K562 (cell line): ENCODE measurements around the gene MAU2. TPM values are rescaled to one million over a fixed set of nuclear protein-coding genes. Genes with fewer than 3 reads are reported as not detected.

ENCODE experiments used
- ATF3 ChIP-seq, 2 experiments: fragments of 450-650 bp in 1 of 2; sonication (generic) in 1 of 2; formaldehyde crosslinking in 1 of 2; IDR thresholded peaks in 1 of 2; conservative IDR thresholded peaks in 1 of 2; 2 replicates each; pipeline versions ENCODE4 v1.6.1 to v1.8.1; 2016 to 2023; ENCODE audit warnings: mild to moderate bottlenecking in 2 of 2, moderate library complexity in 2 of 2, inconsistent platforms in 1 of 2, missing genetic modification reagents in 1 of 2
- FOS ChIP-seq: IDR thresholded peaks from 3 replicates; pipeline ENCODE4 v1.6.1; 2011; ENCODE audit not compliant: insufficient read length; ENCODE audit errors: extremely low read depth
- FOXA3 ChIP-seq, 2 experiments: fragments of 450-650 bp in 1 of 2; sonication (generic) in 1 of 2; formaldehyde crosslinking; IDR thresholded peaks in 1 of 2; conservative IDR thresholded peaks in 1 of 2; 2 replicates each; pipeline versions ENCODE4 v1.4.0 to v1.8.0; 2020 to 2022; ENCODE audit warnings: mild to moderate bottlenecking in 2 of 2, missing genetic modification reagents in 1 of 2
- GTF2F1 ChIP-seq: IDR thresholded peaks from 2 replicates; pipeline ENCODE4 v1.6.1; 2011; ENCODE audit warnings: low read depth, low read length, improper control_type of control experiment
- HMGXB4 ChIP-seq: sonication (generic); formaldehyde crosslinking; IDR thresholded peaks from 2 replicates; pipeline ENCODE4 v1.8.1; 2023; ENCODE audit warnings: mild to moderate bottlenecking, missing genetic modification reagents
- NUFIP1 ChIP-seq: fragments of 450-650 bp; IDR thresholded peaks from 2 replicates; pipeline ENCODE4 v1.6.1; 2018; ENCODE audit not compliant: partially characterized antibody
- PHTF2 ChIP-seq: fragments of 250-450 bp; sonication (Bioruptor Pico); IDR thresholded peaks from 2 replicates; pipeline ENCODE4 v1.5.0; 2021; ENCODE audit warnings: mild to moderate bottlenecking
- POLR2AphosphoS5 ChIP-seq: IDR thresholded peaks from 2 replicates; pipeline ENCODE4 v1.6.1; 2011; ENCODE audit warnings: mild to moderate bottlenecking, low read depth, low read length, moderate library complexity; ENCODE audit not compliant: control insufficient read depth, insufficient read depth
- WHSC1 ChIP-seq: IDR thresholded peaks from one replicate; pipeline ENCODE4 v1.6.1; 2012; ENCODE audit warnings: low read length, control low read depth, inconsistent platforms
- ZBTB12 ChIP-seq: fragments of 250-450 bp; sonication (Bioruptor Pico); IDR thresholded peaks from 2 replicates; pipeline ENCODE4 v1.4.0; 2020
- ZBTB34 ChIP-seq: fragments of 250-450 bp; sonication (Bioruptor Pico); IDR thresholded peaks from 2 replicates; pipeline ENCODE4 v1.8.0; 2021; ENCODE audit warnings: mild to moderate bottlenecking, moderate library complexity
- ZBTB5 ChIP-seq: fragments of 450-650 bp; IDR thresholded peaks from 2 replicates; pipeline ENCODE4 v1.6.1; 2017; ENCODE audit warnings: antibody characterized with exemption
- ZNF518B ChIP-seq: fragments of 250-450 bp; sonication (Bioruptor Pico); IDR thresholded peaks from 2 replicates; pipeline ENCODE4 v1.5.0; 2021; ENCODE audit warnings: mild to moderate bottlenecking, moderate library complexity
- ZNF780A ChIP-seq: fragments of 250-450 bp; sonication (Bioruptor Pico); IDR thresholded peaks from 2 replicates; pipeline ENCODE4 v1.5.0; 2021; ENCODE audit warnings: mild to moderate bottlenecking
- polyA plus RNA-seq, 8 experiments: library from polyadenylated mRNA; depleted of rRNA in 4 of 8; stranded (reverse) in 5 of 8; unstranded in 3 of 8; fragments of >200 nt; fragmentation: Nextera tagmentation in 2 of 8; fragmentation: Illumina TruSeq in 1 of 8; extraction: Ambion mirVana in 2 of 8; extraction: Trizol in 1 of 8; gene quantifications; 2 replicates each; pipeline versions ENCODE4 v1.2.1 to v1.2.3, GENCODE V29; 2011 to 2014; ENCODE audit warnings: inconsistent platforms in 1 of 8, missing spikeins in 1 of 8
- total RNA-seq, 7 experiments: library from RNA; depleted of rRNA in 6 of 7; stranded (reverse); fragments of >200 nt in 6 of 7; fragmentation: Illumina TruSeq in 2 of 7; extraction: Trizol in 2 of 7; gene quantifications; 2 replicates each; pipeline versions ENCODE4 v1.2.1 to v1.2.3, GENCODE V29; 2011 to 2021; ENCODE audit warnings: low replicate concordance in 1 of 7

The MAU2 gene
- total and polyA plus RNA-seq, 9 of the 15 experiments (the other 6 are each of a cell fraction or from before 2014, with no cell fraction given), result 1.2 to 48.1 (median 19.4) TPM

GRCh38 chr19:19320361-19321140 lies at the start of gene MAU2, which contains the start of gene SUGP1 (continued):
- no peak for TF ChIP-seq HMGXB4 (CRISPR knock-in tag)
- TF ChIP-seq NUFIP1, result no peak
- TF ChIP-seq ZBTB34 (CRISPR knock-in tag), result no peak
- TF ChIP-seq WHSC1, result no peak
- no peak for TF ChIP-seq ZBTB5
- TF ChIP-seq GTF2F1, result 0 out of 2 replicates have a peak, but pooled peaks have one; percentile 69
- peak; percentile 55 for TF ChIP-seq POLR2AphosphoS5
- peak in 1 of 2 experiments; percentile 68; a peak in 2 of 4 replicates for TF ChIP-seq FOXA3 (CRISPR knock-in tag; conservative IDR thresholded peaks at IDR 0.05 in 1 of 2, IDR thresholded peaks at IDR 0.05 in 1 of 2)
- TF ChIP-seq ATF3 (IDR thresholded peaks at IDR 0.05), result no peak
- no peak for TF ChIP-seq ATF3 (CRISPR knock-in tag; conservative IDR thresholded peaks at IDR 0.05)
- TF ChIP-seq ZNF518B (CRISPR knock-in tag), result no peak
- peak; percentile 38; the same call in 1 of the 2 replicates for TF ChIP-seq ZBTB12 (CRISPR knock-in tag)
- TF ChIP-seq PHTF2 (CRISPR knock-in tag), result no peak
- TF ChIP-seq FOS, result no peak
- TF ChIP-seq ZNF780A (CRISPR knock-in tag), result no peak
